ENCODE measurements around the gene SRM. TPM values are rescaled to one million over a fixed set of nuclear protein-coding genes. Genes with fewer than 3 reads are reported as not detected.
"Not testable (repeated sequence)": the region's sequence is repeated elsewhere in the genome, so short reads cannot be mapped to it uniquely, and the experiment has no call there.

The SRM gene
- total RNA-seq, 1 donor: 39.6 TPM

DNA sequence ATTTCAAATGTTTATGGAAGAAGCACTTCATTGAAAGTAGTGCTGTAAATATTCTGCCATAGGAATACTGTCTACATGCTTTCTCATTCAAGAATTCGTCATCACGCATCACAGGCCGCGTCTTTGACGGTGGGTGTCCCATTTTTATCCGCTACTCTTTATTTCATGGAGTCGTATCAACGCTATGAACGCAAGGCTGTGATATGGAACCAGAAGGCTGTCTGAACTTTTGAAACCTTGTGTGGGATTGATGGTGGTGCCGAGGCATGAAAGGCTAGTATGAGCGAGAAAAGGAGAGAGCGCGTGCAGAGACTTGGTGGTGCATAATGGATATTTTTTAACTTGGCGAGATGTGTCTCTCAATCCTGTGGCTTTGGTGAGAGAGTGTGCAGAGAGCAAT lies 36.6 kb downstream of the SRM start:
- DNase-seq (ENCODE audit: low read depth in 2 of 3, low spot score in 2 of 3): no peak

DNA sequence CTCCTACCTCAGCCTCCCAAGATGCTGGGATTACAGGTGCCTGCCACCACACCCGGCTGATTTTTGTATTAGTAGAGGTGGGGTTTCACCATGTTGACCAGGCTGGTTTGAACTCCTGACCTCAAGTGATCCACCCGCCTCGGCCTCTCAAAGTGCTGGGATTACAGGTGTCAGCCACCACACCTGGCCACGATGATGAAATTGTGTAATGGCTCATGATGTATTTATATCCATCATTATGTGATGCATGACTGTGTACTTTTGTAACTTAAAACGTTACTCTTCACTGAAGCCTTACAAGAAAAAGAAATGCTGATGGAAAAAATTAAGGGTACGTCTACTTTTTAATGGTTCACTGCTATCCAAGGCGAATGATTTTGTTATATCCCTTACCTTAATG lies 39.8 kb downstream of the SRM start:
- DNase-seq (ENCODE audit: low read depth in 2 of 3, low spot score in 2 of 3): no peak

DNA sequence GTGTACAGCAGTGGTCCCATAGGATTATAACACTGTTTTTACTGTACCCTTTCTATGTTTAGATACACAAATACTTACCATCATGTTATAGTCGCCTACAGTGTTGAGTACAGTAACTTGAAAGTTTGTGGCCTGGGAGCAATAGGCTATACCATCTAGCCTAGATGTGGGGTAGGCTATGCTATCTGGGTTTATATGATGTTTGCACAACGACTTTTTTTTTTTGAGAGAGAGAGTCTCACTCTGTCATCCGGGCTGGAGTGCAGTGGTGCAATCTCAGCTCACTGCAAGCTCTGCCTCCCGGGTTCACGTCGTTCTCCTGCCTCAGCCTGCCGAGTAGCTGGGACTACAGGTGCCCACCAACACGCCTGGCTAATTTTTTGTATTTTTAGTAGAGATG lies 40.5 kb downstream of the SRM start:
- DNase-seq (ENCODE audit: low read depth in 2 of 3, low spot score in 2 of 3): not testable (repeated sequence)

DNA sequence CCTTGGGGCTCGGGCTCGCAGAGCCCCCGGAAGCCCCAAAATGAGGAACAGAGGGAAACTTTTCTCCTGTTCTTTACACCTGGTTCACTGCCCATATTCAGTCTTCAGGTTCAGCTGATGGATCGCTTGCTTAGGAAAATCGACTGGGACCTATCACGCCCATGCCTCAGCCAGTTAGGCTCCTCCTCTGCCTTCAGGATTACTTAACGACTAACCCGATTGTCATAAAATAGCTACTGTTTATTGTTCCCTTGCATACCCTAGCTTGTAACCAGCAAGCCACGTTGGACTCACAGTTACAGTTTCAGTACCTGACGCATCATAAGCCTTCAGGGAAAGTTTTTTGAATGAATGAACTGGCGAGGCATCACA lies 46.7 kb downstream of the SRM start:
- DNase-seq (ENCODE audit: low read depth in 2 of 3, low spot score in 2 of 3): no peak

DNA sequence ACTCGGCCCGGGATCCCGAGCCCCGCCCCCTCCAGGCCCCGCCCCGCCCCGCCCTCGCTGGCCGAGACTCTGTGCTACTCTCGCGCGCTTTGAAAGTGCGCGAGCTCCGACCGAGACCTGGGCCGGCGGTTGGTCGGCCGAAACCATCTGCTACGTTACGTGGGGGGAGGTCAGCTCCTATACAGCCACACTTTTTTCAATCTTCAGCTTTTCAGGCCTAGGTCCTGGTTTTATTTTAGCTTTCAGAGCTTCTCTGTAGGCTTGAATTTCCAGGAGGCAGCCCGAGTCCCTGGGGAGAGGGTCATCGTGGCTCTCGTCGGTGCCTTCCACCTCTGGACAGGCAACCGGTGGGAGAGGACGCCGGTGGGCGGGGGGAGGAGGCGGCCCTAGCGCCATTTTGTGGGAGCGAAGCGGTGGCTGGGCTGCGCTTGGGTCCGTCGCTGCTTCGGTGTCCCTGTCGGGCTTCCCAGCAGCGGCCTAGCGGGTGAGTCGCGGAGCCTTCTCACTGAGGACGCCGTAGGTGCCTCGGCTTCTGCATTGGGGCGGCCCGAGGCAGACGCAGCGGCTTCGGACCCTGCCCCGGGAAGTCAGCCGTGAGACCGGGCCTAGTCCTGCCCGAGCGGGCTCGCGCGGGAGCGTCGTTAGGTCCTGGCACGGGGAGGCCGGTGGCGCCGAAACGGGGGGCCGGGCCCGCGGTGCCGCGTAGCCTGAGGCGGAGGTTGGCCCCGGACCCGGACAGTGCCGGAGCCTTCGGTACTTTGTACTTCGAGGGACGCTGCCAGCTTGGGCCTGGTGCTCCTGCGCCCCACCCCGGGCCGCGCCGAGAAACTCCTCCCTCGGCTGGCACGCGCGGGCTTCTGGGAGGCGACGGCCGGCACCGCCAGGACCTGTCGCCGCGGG lies 47.3 kb downstream of the SRM start, which contains the start of gene TARDBP:
Gene TARDBP (plus strand): TSS at position 395 of the 900 bp plus-strand sequence. CDS start 1,074 bp downstream, outside the sequence.
- DNase-seq (ENCODE audit: low read depth in 2 of 3, low spot score in 2 of 3): peak; percentile 88 to 93 (median 93)

Other genes starting within 250 kb of the SRM start
- gene TARDBP, start 47.4 kb downstream of the SRM start, total RNA-seq: 60.9 TPM
- gene MASP2, start 12.8 kb downstream of the SRM start, total RNA-seq: under 0.01 TPM
- gene EXOSC10, start 39.9 kb upstream of the SRM start, total RNA-seq: 50.1 TPM
- not detected for gene ANGPTL7, start 129.3 kb upstream of the SRM start, total RNA-seq
- gene MTOR, start 202.5 kb upstream of the SRM start, total RNA-seq: 40.7 TPM
- 21.3 TPM for gene UBIAD1, start 213.2 kb upstream of the SRM start, total RNA-seq